GM12874 (cell line): ENCODE measurements around the gene MEGF11.

ENCODE experiments used
- CTCF ChIP-seq: IDR thresholded peaks from 2 replicates; pipeline ENCODE4 v1.5.1; 2011; ENCODE audit warnings: low read depth, mild to moderate bottlenecking, control low read depth, low read length, moderate library complexity; ENCODE audit not compliant: insufficient read depth

The MEGF11 gene

GRCh38 chr15:66099950-66100671 lies 153.4 kb downstream of the MEGF11 start:
- no peak for TF ChIP-seq CTCF

DNA sequence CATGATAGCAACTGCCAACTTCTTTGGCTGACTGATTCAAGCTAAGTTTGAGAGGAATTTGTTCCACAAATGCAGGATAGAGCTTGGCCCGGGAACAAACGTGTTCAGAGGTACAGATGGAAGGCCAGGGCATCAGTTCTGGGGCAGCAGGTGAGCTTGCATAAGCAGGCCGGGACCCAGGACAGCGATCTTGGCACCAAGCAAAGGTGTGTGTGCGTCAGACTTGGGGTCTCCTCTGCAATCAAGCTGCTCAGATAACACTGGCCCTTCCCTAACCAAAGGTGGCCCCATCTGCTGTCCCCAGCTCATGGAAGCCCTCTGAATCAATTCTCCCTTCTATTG lies 155.6 kb downstream of the MEGF11 start:
- no peak for TF ChIP-seq CTCF

DNA sequence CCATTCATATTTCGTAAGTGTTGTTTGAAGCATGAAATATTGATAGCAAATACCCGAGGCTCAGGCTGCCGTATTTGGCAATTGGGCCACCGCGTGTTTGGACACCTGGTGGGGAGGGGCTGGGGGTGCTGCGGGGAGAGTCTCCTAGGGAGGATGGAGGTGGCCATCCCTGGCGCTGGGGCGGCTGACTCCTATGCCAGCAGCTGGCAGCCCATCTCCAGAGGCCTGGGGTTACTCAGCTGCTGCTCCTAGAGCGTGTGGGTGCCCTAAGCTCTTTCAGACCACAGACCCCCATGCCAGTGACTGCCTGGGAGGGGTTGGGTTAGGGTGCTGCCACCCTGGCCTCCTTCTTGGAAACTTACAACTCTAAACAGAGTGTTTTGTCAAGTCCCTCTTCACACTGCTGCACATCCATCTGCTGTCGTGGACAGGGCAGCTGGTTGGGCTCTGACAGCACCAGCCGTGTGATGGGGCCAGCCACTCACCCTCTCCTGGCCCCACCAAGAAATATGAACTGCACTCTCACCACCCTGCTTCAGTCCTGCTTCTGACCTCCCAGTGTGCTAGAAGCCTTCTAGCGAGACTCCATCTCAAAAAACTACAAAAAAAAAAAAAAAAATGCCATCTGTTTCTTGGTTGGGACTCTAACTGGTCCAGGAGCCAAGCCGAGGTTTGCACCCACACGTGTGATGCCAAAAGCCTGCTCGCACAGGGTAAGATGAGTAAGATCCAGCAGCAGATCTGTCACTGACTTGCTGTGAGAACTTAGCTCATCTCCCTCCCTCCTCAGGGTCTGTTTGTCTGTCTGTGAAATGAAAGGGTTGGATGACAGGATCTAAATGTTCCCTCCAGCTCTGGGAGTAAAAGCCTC lies 156.2 kb downstream of the MEGF11 start:
- TF ChIP-seq CTCF: no peak

DNA sequence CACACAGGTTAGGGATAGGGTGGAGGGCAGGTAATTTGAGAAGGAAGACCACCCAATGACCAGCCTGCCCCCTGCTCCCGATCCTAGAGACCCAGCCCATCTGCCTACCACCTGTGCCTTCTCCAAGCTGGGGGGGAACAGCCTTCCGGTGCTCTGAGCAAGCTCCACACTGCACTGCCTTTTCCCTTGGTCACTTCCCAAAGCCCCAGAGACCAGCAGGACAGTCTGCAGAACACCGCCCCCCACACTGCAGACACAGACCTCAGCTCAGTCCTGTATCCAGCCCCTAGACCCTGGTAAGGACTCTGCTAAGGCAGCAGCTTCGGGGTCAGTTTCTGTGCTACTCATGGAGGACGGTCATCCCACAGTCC lies 156.9 kb downstream of the MEGF11 start:
- TF ChIP-seq CTCF: no peak

- no peak for TF ChIP-seq CTCF
Observed at GRCh38 chr15:66095871-66096687, 157.5 kb downstream of the MEGF11 start.

GRCh38 chr15:66094331-66094730 lies 159.2 kb downstream of the MEGF11 start:
- TF ChIP-seq CTCF: no peak
